Brain pericyte (primary cell): ENCODE results near the gene ANKMY2.
"Not testable (repeated sequence)": the region's sequence is repeated elsewhere in the genome, so short reads cannot be mapped to it uniquely, and the experiment has no call there.

Experiments used
- DNase-seq: peaks from one replicate; pipeline ENCODE4 v3.0.0-alpha.2; 2012; ENCODE audit warnings: low read depth, low spot score

ANKMY2 gene

GRCh38 chr7:16627236-16627635 lies 18.3 kb downstream of the ANKMY2 start:
- DNase-seq: no peak

- DNase-seq: no peak
Measured at GRCh38 chr7:16626388-16626787, 19.2 kb downstream of the ANKMY2 start.

DNA sequence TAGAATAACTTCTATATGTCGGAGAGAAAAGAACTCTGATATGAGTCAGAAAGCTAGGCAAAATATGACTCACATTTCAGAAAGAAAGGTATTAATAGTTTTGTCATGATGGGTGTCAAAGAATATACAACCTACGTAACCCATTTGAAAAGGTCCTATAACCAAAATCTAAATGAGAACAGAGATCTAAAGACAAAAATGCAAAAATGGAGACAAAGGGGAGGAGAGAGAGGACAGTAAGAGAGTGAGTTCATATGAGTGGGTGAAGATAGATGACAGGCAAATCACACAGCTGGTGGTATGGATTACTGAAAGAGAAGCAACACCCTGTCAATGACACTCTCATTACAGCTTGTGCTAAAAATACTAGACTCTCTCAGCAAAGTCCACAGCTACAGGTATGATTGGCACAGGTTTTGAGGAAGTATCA lies 25.6 kb downstream of the ANKMY2 start:
- DNase-seq: no peak

DNA sequence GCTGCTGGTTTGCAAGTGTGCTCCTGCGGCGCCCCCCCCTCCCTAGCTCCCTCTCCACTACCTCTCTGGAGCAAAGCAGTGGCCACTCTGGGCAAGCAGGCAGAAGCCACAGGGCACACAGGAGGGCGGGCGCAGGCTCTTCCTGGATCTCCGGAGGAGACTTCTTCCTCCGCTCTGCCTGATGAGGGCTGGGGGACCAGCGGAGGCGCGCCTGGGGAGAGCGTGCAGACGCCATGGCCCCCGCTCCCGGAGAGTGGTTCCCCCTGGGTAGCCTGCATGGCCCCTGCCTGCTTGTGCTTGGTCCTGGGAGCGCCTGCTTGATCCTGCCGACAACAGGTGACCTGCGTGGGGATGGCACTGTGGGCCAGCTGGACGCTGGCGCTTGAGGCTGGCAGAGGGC lies 29.0 kb downstream of the ANKMY2 start:
- no peak for DNase-seq

GRCh38 chr7:16616122-16616521 lies 29.4 kb downstream of the ANKMY2 start:
- DNase-seq: no peak

DNA sequence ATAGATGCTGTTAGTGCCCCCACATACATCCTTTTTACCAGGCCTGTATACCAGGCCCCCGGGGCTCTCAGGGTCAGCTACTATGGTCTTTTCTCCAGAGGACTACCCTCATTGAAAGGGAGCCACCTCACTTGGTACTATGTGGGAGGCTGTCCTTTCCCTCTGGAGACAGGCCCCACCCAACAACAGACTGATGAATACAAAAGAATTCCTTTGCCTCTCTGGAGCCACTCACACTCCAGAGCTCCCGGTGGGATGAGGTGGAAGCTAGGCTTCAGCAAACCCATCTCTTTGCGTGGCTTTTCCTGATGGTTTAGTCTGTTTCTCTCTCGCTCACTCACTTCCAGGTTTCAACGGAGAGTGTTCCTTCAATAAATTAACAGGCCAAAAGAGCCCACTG lies 30.3 kb downstream of the ANKMY2 start:
- no peak for DNase-seq

- no peak for DNase-seq
Measured at GRCh38 chr7:16611711-16612110, 33.8 kb downstream of the ANKMY2 start.

DNA sequence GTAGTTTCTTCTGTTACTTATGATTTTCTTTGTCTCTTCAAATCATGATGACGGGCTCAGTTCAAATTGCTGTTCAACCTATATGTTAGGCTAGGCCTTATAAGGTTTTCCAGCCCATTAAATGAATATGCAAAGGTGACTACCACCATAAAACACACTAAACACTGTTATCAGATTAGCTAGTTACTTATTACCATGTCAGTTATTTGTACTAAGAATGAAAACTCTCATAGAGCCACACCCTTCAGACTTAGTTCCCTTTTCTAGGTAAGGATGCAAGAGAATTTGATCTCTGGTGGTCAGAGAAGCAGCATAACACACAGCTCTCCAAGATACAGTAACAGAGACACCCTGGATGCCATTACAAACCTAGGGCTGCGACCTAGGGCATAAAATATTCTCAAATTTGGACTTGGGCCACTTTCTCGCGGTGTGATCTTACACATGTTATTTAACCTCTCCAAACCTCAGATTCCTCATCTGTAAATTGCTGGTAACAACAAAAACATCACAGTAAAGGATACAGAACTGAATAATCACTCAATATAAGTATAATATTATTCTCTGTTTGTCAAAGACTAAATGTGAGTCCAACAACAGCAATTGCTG lies 35.6 kb downstream of the ANKMY2 start:
- DNase-seq: no peak

DNA sequence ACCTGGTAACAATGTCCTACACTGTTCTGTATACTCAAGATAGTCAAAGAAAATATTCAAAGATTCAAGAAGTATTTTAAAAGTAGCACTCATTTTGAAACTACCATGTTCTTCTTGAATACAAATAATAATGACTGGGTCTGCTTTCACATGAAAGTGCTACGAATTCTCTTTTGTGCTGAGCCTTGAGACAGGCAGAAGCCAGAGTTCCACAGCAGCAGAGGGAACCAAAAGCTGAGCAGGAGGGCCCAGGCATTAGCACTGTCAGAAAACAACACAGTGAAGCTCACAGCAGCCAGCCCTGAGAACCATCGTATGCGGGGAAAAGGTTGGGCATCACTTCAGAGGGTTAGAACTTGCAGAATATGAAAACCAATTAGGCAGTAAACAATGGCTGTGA lies 38.9 kb downstream of the ANKMY2 start:
- DNase-seq: no peak

GRCh38 chr7:16604054-16604453 lies 41.5 kb downstream of the ANKMY2 start:
- no peak for DNase-seq

- DNase-seq: no peak
Measured at GRCh38 chr7:16603633-16604032, 41.9 kb downstream of the ANKMY2 start.

DNA sequence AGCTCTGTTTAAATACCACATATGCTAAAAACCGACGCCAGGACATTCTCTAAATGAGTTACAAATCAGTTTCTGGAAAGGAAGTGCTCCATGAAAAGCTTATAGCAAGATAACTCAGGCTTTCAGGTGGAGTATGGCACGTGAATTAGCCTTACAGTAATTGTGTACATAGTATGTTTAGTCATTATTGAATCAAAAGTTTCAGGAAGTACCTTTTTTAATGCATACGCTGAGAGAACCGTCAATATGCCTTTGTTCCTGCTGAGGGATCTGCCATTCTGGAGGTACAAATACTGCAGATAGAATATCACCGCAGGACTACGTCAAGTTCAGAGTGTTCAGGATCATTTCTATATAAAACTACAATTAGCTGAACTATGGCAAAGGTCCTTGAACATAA lies 45.7 kb downstream of the ANKMY2 start:
- DNase-seq: no peak

GRCh38 chr7:16598015-16598414 lies 47.5 kb downstream of the ANKMY2 start:
- no peak for DNase-seq

- DNase-seq: not testable (repeated sequence)
Measured at GRCh38 chr7:16595596-16595995, 50.0 kb downstream of the ANKMY2 start.

GRCh38 chr7:16594676-16595075 lies 50.9 kb downstream of the ANKMY2 start:
- DNase-seq: no peak

GRCh38 chr7:16594061-16594460 lies 51.5 kb downstream of the ANKMY2 start:
- DNase-seq: no peak

- DNase-seq: no peak
Measured at GRCh38 chr7:16592395-16592794, 53.2 kb downstream of the ANKMY2 start.

GRCh38 chr7:16590424-16590823 lies 55.1 kb downstream of the ANKMY2 start:
- no peak for DNase-seq

DNA sequence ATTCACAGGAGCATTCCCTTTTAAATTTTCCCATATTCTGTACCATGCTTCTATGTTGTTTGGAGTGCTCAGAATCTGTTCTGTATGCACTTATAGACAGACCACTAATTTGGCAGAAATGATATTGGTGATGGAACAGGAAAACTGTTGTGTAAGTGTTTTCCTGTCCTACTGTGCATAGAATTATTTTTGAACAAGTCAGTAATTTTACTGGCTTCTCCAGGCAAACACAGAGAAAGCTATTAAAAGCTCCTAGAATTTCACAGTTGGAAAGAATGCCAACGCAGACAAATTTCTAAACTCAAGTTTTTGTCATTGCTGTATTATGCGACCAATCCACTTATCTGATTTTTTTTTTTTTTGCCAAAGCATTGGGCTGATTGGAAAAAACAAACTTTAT lies 55.7 kb downstream of the ANKMY2 start:
- no peak for DNase-seq

DNA sequence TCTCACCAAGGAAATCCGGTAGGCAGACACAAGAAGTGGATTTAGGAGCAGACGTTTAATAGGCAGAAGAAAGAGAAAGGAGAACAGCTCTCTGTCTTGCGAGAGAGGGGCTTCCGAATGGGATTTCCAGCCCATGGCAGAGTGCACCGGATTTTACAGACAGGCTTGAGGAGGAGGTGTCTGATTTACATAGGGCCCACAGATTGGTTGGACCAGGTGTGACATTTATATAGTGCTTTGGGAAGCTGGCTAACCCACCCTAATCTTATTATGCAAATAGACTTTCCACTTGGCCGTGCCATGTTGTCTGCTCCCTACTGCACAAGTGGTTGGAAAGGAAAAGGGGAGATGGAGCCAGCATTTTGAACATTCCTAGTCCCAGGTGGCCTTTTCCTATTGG lies 57.8 kb downstream of the ANKMY2 start:
- DNase-seq: no peak

GRCh38 chr7:16587129-16587528 lies 58.4 kb downstream of the ANKMY2 start:
- DNase-seq: no peak

- no peak for DNase-seq
Measured at GRCh38 chr7:16586081-16586874, 59.3 kb downstream of the ANKMY2 start.

- DNase-seq: no peak
Measured at GRCh38 chr7:16585540-16585939, 60.0 kb downstream of the ANKMY2 start.
